ENCODE measurements around the gene NAP1L1. TPM values are rescaled to one million over a fixed set of nuclear protein-coding genes. Genes with fewer than 3 reads are reported as not detected.
"Not testable (repeated sequence)": the region's sequence is repeated elsewhere in the genome, so short reads cannot be mapped to it uniquely, and the experiment has no call there.

Gene NAP1L1
- total RNA-seq, 1 donor: 85.6 TPM

GRCh38 chr12:75996861-75997447, 87.5 kb downstream of the NAP1L1 start:
- DNase-seq (ENCODE audit: low read depth in 2 of 3, low spot score in 2 of 3): no peak

- no peak for DNase-seq (ENCODE audit: low read depth in 2 of 3, low spot score in 2 of 3)
Measured at GRCh38 chr12:75995691-75996090, 88.8 kb downstream of the NAP1L1 start.

GRCh38 chr12:75994069-75994740, 90.3 kb downstream of the NAP1L1 start:
- DNase-seq (ENCODE audit: low read depth in 2 of 3, low spot score in 2 of 3): no peak

GRCh38 chr12:75991753-75992152, 92.7 kb downstream of the NAP1L1 start:
- DNase-seq (ENCODE audit: low read depth in 2 of 3, low spot score in 2 of 3): no peak

GRCh38 chr12:75990189-75990912, 94.1 kb downstream of the NAP1L1 start:
- DNase-seq (ENCODE audit: low read depth in 2 of 3, low spot score in 2 of 3): no peak

- not testable (repeated sequence) for DNase-seq (ENCODE audit: low read depth in 2 of 3, low spot score in 2 of 3)
Measured at GRCh38 chr12:75987709-75988108, 96.8 kb downstream of the NAP1L1 start.

Other genes with a start within 250 kb of the NAP1L1 start
- 0.54 TPM for gene PHLDA1, start 52.9 kb downstream of the NAP1L1 start, total RNA-seq